Transverse colon (tissue), 4 donors: ENCODE results near the gene ATG7. TPM values are rescaled to one million over a fixed set of nuclear protein-coding genes. Genes with fewer than 3 reads are reported as not detected.

Source experiments
- DNase-seq: peaks from one replicate; pipeline ENCODE4 v3.0.0-alpha.2; 2019
- H3K27ac ChIP-seq, 4 donors: fragments of 200-600 bp; sonication (generic); 2 replicates each; pipeline ENCODE4 v1.5.1; 2016 to 2018; ENCODE audit warnings: inconsistent platforms in 4 of 4
- H3K27me3 ChIP-seq: fragments of 200-600 bp; sonication (generic); 2 replicates; pipeline ENCODE4 v1.5.1; 2017; ENCODE audit warnings: inconsistent platforms
- H3K36me3 ChIP-seq, 4 donors: fragments of 200-600 bp; sonication (generic); 2 replicates each; pipeline ENCODE4 v1.5.1; 2017 to 2019; ENCODE audit warnings: inconsistent platforms in 4 of 4
- H3K4me1 ChIP-seq, 4 donors: fragments of 200-600 bp; sonication (generic); 2 replicates each; pipeline ENCODE4 v1.5.1; 2017 to 2020; ENCODE audit warnings: inconsistent platforms in 4 of 4
- H3K4me3 ChIP-seq, 4 donors: fragments of 200-600 bp; sonication (generic); 1 replicate in 1 of 4; 2 replicates in 3 of 4; pipeline versions ENCODE4 v1.5.1 to v1.6.1; 2017 to 2019; ENCODE audit warnings: inconsistent platforms in 4 of 4
- H3K9me3 ChIP-seq, 2 donors: fragments of 200-600 bp; sonication (generic); 2 replicates each; pipeline ENCODE4 v1.5.1; 2017 to 2019; ENCODE audit warnings: inconsistent platforms in 2 of 2
- CTCF ChIP-seq, 5 experiments: fragments of 200-600 bp in 3 of 5; fragments of 450-650 bp in 2 of 5; sonication (generic) in 3 of 5; IDR thresholded peaks; 1 replicate in 2 of 5; 2 replicates in 3 of 5; pipeline ENCODE4 v1.5.1; 2016 to 2017; ENCODE audit warnings: antibody characterized with exemption in 5 of 5, inconsistent platforms in 3 of 5, mild to moderate bottlenecking in 2 of 5, moderate library complexity in 1 of 5
- EP300 ChIP-seq: sonication (generic); formaldehyde crosslinking; IDR thresholded peaks from one replicate; pipeline ENCODE4 v1.6.1; 2017; ENCODE audit warnings: antibody characterized with exemption, low read depth
- POLR2A ChIP-seq: fragments of 450-650 bp; IDR thresholded peaks from one replicate; pipeline ENCODE4 v1.6.1; 2016; ENCODE audit warnings: antibody characterized with exemption, mild to moderate bottlenecking, moderate library complexity
- POLR2AphosphoS5 ChIP-seq, 3 donors: sonication (generic); formaldehyde crosslinking; IDR thresholded peaks; one replicate each; pipeline ENCODE4 v1.6.1; 2016; ENCODE audit warnings: antibody characterized with exemption in 3 of 3
- WGBS, 2 donors: methylation state at CpG; one replicate each; pipeline ENCODE4 v1.1.5; 2018; ENCODE audit warnings: low coverage in 1 of 2; 5-methylcytosine and 5-hydroxymethylcytosine counted together
- in situ Hi-C, 4 donors: fragments of 200-750 bp; cut with MboI; loops; one replicate each; pipeline versions ENCODE4 v1.15.0 to v1.15.1; 2017; ENCODE audit warnings: low sequenced_read_pairs in 3 of 4, low pct_ligation_motif_present in 1 of 4, low pct_unique_long_range_greater_than_20kb in 1 of 4
- intact Hi-C: fragments of 100-400 bp; cut with DNase I; formaldehyde crosslinking; loops from one replicate; pipeline ENCODE4 v1.15.1; 2023; ENCODE audit warnings: low total_unique reads
- total RNA-seq, 4 donors: library from RNA; depleted of rRNA; stranded (reverse); fragments of >200 nt; gene quantifications; one replicate each; pipeline ENCODE4 v1.1.0, GENCODE V29; 2016

The ATG7 gene
- total RNA-seq, 4 donors from 2014 or later = 44.5 to 122 (median 75.0) TPM

GRCh38 chr3:11578169-11578568, 306.0 kb downstream of the ATG7 start:
- H3K36me3 ChIP-seq = peaks cover 0 to 6% (median 0%) of the 10 kb centered on the region in 4 donors
- no peaks in the 10 kb centered on the region for H3K9me3 ChIP-seq
- no peaks in the 10 kb centered on the region for H3K27me3 ChIP-seq
- no peak for DNase-seq
- no peak overlapping the region for H3K27ac ChIP-seq
- TF ChIP-seq POLR2AphosphoS5 (IDR thresholded peaks at IDR 0.05) (no peak), CTCF (IDR thresholded peaks at IDR 0.05) (no peak), EP300 (no peak), POLR2A (no peak)
- in situ Hi-C loops = no loop called here
- H3K4me1 ChIP-seq = peaks cover 20 to 31% (median 21%) of the 10 kb centered on the region in 4 donors
- H3K4me3 ChIP-seq = no peak overlapping the region
- intact Hi-C loops = no loop called here
- WGBS, 2 donors = 50 to 82% methylated on average over 2 to 8 of the region's 8 CpGs

- peak overlapping the region in 2 of 4 donors; percentile 80 to 86 for H3K27ac ChIP-seq
- H3K9me3 ChIP-seq = no peaks in the 10 kb centered on the region
- no peak for DNase-seq
- in situ Hi-C loops = no loop called here
- peaks cover 25 to 46% (median 33%) of the 10 kb centered on the region in 4 donors for H3K4me1 ChIP-seq
- WGBS, 2 donors = 79 to 100% methylated on average over 1 to 2 of the region's 2 CpGs
- H3K36me3 ChIP-seq = peaks cover 0 to 6% (median 0%) of the 10 kb centered on the region in 4 donors
- H3K27me3 ChIP-seq = no peaks in the 10 kb centered on the region
- intact Hi-C loops = loop anchor here (10.0 kb wide), 1 partner anchor 64 kb away; the partner anchor contains the start of gene VGLL4
- TF ChIP-seq CTCF (IDR thresholded peaks at IDR 0.05) (no peak), POLR2A (no peak), EP300 (no peak), POLR2AphosphoS5 (IDR thresholded peaks at IDR 0.05) (no peak)
- H3K4me3 ChIP-seq = no peak overlapping the region
Observed at GRCh38 chr3:11580645-11581044, 308.4 kb downstream of the ATG7 start.

GRCh38 chr3:11581237-11582190, 309.3 kb downstream of the ATG7 start:
- DNase-seq = no peak
- Histone ChIP-seq H3K9me3 (no peaks in the 10 kb centered on the region), H3K36me3 (peaks cover 0 to 6% (median 0%) of the 10 kb centered on the region in 4 donors), H3K4me1 (peaks cover 25 to 46% (median 33%) of the 10 kb centered on the region in 4 donors), H3K4me3 (peak overlapping the region in 3 of 4 donors; percentile 6 to 36 (median 6)), H3K27me3 (no peaks in the 10 kb centered on the region), H3K27ac (peak overlapping the region; percentile 67 to 86 (median 80))
- 44 to 47% methylated on average over 8 to 16 of the region's 16 CpGs for WGBS, 2 donors
- TF ChIP-seq EP300 (no peak), POLR2AphosphoS5 (IDR thresholded peaks at IDR 0.05) (no peak), POLR2A (no peak), CTCF (IDR thresholded peaks at IDR 0.05) (no peak)
- in situ Hi-C loops = no loop called here
- intact Hi-C loops = loop anchor here (10.0 kb wide), 1 partner anchor 63 kb away; the partner anchor contains the start of gene VGLL4
